ENCODE measurements around the gene AJAP1.

AJAP1 gene

GRCh38 chr1:4716406-4716805 lies 62.0 kb downstream of the AJAP1 start:
- DNase-seq (ENCODE audit: low spot score) (no peak), ATAC-seq (ENCODE audit: low read depth) (no peak)
- no peak overlapping the region for H3K4me3 ChIP-seq (ENCODE audit: severe bottlenecking)
- H3K27me3 ChIP-seq (ENCODE audit: insufficient read depth, poor library complexity, severe bottlenecking) = no peaks in the 10 kb centered on the region
- no peaks in the 10 kb centered on the region for H3K9me3 ChIP-seq (ENCODE audit: severe bottlenecking)
- no peaks in the 10 kb centered on the region for H3K36me3 ChIP-seq (ENCODE audit: low read depth)
- H3K27ac ChIP-seq (ENCODE audit: poor library complexity, severe bottlenecking) = no peak overlapping the region
- H3K4me1 ChIP-seq (ENCODE audit: insufficient read depth, poor library complexity, severe bottlenecking) = no peaks in the 10 kb centered on the region
- TF ChIP-seq, protein P1, sequence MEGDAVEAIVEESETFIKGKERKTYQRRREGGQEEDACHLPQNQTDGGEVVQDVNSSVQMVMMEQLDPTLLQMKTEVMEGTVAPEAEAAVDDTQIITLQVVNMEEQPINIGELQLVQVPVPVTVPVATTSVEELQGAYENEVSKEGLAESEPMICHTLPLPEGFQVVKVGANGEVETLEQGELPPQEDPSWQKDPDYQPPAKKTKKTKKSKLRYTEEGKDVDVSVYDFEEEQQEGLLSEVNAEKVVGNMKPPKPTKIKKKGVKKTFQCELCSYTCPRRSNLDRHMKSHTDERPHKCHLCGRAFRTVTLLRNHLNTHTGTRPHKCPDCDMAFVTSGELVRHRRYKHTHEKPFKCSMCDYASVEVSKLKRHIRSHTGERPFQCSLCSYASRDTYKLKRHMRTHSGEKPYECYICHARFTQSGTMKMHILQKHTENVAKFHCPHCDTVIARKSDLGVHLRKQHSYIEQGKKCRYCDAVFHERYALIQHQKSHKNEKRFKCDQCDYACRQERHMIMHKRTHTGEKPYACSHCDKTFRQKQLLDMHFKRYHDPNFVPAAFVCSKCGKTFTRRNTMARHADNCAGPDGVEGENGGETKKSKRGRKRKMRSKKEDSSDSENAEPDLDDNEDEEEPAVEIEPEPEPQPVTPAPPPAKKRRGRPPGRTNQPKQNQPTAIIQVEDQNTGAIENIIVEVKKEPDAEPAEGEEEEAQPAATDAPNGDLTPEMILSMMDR (IDR thresholded peaks at IDR 0.05; ENCODE audit: poor library complexity, severe bottlenecking) = no peak

DNA sequence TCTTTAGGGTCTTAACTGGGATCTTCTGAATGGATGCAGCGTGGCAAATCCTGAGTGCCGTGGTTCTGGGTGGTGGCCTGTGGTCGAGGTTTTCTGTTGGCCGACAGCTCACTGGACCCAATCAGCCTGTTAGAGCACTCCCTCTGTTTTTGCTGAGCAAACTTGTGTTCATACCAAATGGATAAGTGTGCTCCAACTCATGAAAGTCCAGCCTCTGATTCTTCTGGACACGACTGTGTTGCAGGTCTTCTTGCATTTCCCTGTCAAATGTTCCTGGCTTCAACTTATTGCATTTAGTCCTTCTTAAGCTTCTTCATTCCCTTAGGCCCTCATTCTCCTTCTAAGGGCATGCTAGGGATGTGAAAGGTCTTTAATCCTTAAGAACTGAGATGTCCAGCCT lies 63.7 kb downstream of the AJAP1 start:
- no peaks in the 10 kb centered on the region for H3K27me3 ChIP-seq (ENCODE audit: insufficient read depth, poor library complexity, severe bottlenecking)
- TF ChIP-seq, protein P1 (IDR thresholded peaks at IDR 0.05; ENCODE audit: poor library complexity, severe bottlenecking) = no peak

GRCh38 chr1:4723106-4723505 lies 68.7 kb downstream of the AJAP1 start:
- TF ChIP-seq, protein P1 (IDR thresholded peaks at IDR 0.05; ENCODE audit: poor library complexity, severe bottlenecking) = no peak
- DNase-seq (ENCODE audit: low spot score) (no peak), ATAC-seq (ENCODE audit: low read depth) (no peak)
- Histone ChIP-seq H3K36me3 (ENCODE audit: low read depth) (no peaks in the 10 kb centered on the region), H3K4me1 (ENCODE audit: insufficient read depth, poor library complexity, severe bottlenecking) (no peaks in the 10 kb centered on the region), H3K27me3 (ENCODE audit: insufficient read depth, poor library complexity, severe bottlenecking) (no peaks in the 10 kb centered on the region), H3K4me3 (ENCODE audit: severe bottlenecking) (no peak overlapping the region), H3K9me3 (ENCODE audit: severe bottlenecking) (no peaks in the 10 kb centered on the region), H3K27ac (ENCODE audit: poor library complexity, severe bottlenecking) (no peak overlapping the region)

More for the DNA sequence above, 63.7 kb downstream of the AJAP1 start:
- H3K36me3 ChIP-seq (ENCODE audit: low read depth) = no peaks in the 10 kb centered on the region
- H3K9me3 ChIP-seq (ENCODE audit: severe bottlenecking) = no peaks in the 10 kb centered on the region
- DNase-seq (ENCODE audit: low spot score) (no peak), ATAC-seq (ENCODE audit: low read depth) (no peak)
- H3K4me1 ChIP-seq (ENCODE audit: insufficient read depth, poor library complexity, severe bottlenecking) = no peaks in the 10 kb centered on the region
- no peak overlapping the region for H3K4me3 ChIP-seq (ENCODE audit: severe bottlenecking)
- no peak overlapping the region for H3K27ac ChIP-seq (ENCODE audit: poor library complexity, severe bottlenecking)

- no peaks in the 10 kb centered on the region for H3K9me3 ChIP-seq (ENCODE audit: severe bottlenecking)
- H3K27ac ChIP-seq (ENCODE audit: poor library complexity, severe bottlenecking) = no peak overlapping the region
- no peaks in the 10 kb centered on the region for H3K36me3 ChIP-seq (ENCODE audit: low read depth)
- DNase-seq (ENCODE audit: low spot score) (no peak), ATAC-seq (ENCODE audit: low read depth) (no peak)
- H3K4me3 ChIP-seq (ENCODE audit: severe bottlenecking) = no peak overlapping the region
- H3K27me3 ChIP-seq (ENCODE audit: insufficient read depth, poor library complexity, severe bottlenecking) = no peaks in the 10 kb centered on the region
- H3K4me1 ChIP-seq (ENCODE audit: insufficient read depth, poor library complexity, severe bottlenecking) = no peaks in the 10 kb centered on the region
- TF ChIP-seq, protein P1 (IDR thresholded peaks at IDR 0.05; ENCODE audit: poor library complexity, severe bottlenecking) = no peak
Observed at GRCh38 chr1:4724001-4724400, 69.6 kb downstream of the AJAP1 start.

GRCh38 chr1:4724695-4725250 lies 70.4 kb downstream of the AJAP1 start:
- H3K27ac ChIP-seq (ENCODE audit: poor library complexity, severe bottlenecking) = no peak overlapping the region
- H3K4me1 ChIP-seq (ENCODE audit: insufficient read depth, poor library complexity, severe bottlenecking) = no peaks in the 10 kb centered on the region
- TF ChIP-seq, protein P1 (IDR thresholded peaks at IDR 0.05; ENCODE audit: poor library complexity, severe bottlenecking) = no peak
- H3K36me3 ChIP-seq (ENCODE audit: low read depth) = no peaks in the 10 kb centered on the region
- ATAC-seq (ENCODE audit: low read depth) (no peak), DNase-seq (ENCODE audit: low spot score) (no peak)
- H3K27me3 ChIP-seq (ENCODE audit: insufficient read depth, poor library complexity, severe bottlenecking) = no peaks in the 10 kb centered on the region
- H3K9me3 ChIP-seq (ENCODE audit: severe bottlenecking) = no peaks in the 10 kb centered on the region
- no peak overlapping the region for H3K4me3 ChIP-seq (ENCODE audit: severe bottlenecking)

Data from RWPE2 (cell line).